Liver (tissue), 2 donors: ENCODE measurements around the gene CASP14.

Experiments
- TAF1 ChIP-seq: conservative IDR thresholded peaks from 2 replicates; pipeline ENCODE4 v1.6.1; 2016; ENCODE audit warnings: antibody characterized with exemption, mild to moderate bottlenecking
- YY1 ChIP-seq: IDR thresholded peaks from 2 replicates; pipeline ENCODE4 v1.6.1; 2016; ENCODE audit warnings: antibody characterized with exemption, mild to moderate bottlenecking
- donor health status: healthy.

- TF ChIP-seq TAF1 (no peak), YY1 (no peak)
Observed at GRCh38 chr19:15075806-15076205, 26.5 kb downstream of the CASP14 start.
